HS-27A (cell line): ENCODE measurements around the gene FRS2.

Experiments used
- DNase-seq: peaks from one replicate; pipeline ENCODE4 v3.0.0-alpha.2; 2012; ENCODE audit warnings: low read depth, missing footprints

The FRS2 gene

DNA sequence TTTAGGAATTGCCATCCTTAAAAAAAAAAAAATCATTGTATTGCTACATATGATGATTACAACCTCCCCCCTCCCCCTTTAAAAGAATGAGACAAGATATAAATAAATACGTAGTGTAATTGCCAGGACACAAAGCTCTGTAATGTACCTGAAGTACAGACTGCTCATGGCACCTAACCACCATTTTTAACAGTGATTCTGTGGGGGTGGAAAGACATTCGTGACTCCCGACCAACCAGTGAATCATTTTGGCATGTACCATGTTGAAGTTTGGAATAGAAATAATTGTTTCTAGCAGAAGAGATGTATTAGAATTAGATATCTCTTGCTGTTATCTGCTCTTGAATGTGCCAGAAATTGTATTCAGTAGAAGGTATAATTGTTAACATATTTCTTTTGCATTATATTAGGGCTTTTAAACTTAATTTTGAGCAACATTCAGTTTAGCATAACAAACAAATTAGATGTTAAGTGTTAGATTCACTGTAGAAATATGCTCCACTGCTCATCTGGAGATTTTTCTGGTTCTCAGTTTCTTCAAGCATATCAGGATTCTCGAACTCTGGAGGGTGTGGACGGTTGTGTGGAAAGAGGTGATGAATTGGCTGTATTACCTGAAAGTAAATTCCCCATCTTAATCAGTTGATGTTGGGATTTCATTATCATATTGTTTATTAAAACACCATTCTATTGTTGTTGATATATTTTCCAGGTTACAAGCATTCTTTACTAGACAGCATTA is 31.1 kb downstream of the FRS2 start:
- no peak for DNase-seq

DNA sequence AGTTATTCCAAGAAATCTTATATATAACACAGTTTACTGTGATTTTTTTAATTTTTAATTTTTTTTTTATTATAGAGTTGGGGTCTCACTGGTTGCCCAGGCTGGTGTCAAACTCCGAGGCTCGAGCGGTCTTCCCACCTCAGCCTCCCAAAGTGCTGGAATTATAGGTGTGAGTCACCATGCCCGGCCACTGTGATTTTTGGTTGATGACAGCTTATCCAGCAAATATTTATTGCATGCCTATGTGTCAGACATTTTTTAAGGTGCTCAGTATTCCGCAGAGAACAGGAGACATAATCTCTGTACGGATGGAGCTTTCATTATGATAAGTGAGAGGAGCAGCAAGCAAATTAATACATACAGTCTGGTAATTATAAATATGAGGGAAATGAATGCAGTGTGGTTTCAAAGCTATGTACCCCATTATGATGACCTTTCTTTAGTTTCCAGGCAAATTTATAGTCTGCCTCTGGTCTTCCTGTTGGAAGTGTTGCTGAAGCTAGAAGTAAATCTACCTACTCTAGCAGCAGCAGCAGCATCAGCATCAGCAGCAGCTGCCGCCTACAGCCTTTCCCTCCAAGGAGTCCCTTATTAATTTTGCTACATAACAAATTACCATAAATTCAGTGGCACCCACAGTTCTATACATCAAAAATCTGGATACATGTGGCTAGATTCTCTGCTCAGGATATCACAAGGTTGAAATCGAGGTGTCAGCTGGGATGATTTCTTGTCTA is 32.3 kb downstream of the FRS2 start:
- no peak for DNase-seq

DNA sequence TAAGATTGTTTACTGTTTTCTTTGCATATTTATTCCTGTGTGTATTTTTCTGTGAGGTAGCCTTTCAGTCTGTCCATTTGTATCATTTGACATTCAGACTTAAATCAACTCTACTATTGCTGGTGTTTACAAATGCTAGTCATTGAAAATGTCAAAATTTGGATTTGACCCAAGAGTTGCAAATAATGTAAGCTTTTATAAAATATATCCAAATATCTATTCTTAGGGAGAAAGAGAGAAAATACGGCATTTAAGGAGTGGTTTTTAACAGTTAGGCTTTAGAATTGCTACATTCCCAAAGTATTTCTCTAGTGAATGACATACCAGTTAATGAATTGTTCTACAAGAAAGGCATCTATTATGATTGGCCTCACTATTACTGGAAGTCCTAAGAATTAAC is 37.9 kb downstream of the FRS2 start:
- no peak for DNase-seq

DNA sequence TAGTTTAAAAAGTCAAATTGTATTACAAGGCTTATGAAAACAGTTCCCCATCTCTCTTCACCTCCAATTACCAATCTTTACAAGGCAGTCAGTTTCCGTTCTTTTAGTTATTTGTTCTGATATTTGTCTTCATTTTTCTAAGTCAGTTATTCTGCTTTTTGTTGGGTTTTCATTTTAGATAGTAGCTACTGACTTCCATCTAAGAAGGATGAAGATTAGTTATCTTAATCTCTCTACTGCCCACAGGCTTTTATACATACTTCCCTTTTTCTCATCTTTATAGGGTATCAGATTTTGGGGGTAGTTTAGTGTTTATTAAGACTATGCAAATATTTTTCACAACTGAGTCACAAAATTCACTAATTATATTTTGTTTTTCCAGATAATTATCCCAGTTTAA is 38.4 kb downstream of the FRS2 start:
- no peak for DNase-seq

DNA sequence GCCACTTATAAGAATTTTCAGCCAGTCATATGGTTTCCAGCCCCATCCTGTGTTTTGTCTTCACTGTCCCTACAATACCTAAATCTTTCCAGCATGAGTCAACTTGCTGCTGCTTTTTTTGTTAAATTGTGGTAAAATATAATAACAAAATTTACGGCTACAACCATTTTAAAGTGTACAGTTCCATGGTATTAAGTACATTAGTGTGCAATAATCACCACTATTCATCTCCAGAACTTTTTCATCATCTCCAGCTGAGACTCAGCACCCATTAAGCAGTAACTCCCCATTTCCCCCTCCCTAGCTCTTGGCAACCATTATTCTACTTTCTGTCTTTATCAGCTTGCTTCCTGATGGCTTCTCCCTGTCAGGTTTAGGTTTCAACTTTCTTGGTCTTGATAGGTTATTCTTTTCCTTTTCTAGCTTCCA is 39.1 kb downstream of the FRS2 start:
- DNase-seq, result no peak

DNA sequence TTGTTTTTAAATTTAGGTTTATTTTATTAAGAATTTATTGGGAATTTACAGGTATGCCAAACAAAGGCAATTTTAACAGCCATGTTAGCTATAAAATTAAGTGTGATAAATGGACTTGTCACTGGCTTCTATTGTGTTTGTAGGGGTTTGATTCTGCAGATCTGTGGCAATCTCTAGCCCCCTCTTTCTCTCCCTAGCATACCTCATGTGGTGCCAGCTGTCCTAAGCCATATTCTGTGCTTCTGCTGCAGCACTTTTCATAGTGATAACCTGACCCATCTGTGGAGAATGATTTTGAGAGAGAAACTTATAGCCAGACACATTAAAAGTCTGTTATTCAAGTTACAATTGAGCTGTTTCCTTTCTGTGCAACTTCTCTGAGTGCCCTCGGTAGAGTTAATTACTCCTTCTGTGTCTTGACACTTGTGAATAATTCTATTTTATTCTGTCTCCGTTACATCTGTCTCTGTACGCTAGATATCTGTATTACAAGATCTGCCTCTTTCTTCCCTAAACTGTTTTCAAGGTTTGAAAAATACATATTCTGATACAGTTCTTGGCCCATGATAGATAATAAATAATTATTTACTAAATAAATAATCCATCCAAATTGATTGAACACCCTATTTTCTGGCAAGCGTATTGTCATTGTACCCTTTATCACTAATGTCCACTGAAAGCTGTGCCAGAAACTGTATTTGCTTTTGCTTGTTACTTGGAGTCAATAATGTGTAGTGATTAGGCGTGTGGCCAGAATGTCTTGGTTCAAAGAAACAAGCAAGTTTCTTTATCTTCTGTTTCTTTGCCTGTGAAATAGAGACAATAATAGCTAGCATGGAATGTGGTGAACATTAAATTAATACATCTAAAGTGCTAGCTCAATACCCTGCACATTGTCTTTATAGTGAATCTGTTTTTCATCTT is 40.0 kb downstream of the FRS2 start:
- no peak for DNase-seq

DNA sequence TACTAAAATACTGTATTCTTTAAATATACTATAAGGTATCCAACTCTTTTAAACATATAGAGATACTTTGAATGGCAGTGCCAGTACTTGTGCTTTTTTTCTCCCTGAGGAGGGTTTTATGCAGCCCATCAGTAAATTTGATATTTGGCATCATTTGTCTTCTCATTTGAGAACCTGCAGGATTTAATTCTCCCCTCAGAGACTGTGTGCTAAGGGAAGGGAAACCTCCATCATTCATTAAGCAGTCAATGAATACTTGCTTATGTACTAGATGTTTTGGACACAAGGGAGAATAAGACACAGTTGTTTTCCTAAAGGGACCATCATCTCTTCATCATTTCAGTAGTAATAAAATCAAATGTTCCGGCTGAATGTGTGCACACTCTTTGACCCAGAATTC is 40.8 kb downstream of the FRS2 start:
- DNase-seq, result no peak

DNA sequence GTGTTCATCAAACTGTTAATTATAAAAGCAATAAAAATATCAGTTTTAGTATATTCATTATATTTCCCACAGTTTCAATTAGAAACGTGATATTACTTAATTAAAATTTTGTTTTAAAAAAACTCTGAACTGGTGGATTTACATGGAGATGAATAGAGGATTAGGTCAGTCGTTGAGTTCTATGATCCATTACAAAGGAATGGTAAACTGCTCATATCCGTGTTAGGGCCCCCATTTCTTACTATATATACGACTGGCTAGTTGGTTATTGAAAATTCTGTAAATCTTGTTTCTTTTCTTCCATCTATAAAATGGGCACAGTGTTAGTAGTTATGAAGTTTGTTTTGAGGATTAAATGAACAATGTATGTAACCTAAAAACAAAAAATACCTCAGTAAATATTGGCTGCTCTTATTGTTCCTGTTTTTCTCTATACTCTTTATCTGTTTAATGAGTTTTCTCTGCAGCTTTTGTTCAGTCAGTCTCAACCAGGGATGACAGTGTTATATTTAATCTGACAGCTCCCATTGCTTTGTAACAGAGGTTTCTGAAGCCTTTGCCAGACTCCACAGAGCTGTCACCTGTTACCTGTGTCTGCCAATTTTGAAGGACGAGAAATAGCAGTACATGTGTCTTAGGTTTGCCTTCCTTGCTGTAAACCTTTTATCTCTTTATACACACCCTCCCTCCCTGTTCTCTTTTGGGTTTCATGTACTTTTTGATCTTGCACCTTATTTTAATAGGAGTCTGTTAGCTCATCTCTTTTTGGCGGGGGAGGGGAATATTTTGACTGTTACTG is 41.5 kb downstream of the FRS2 start:
- DNase-seq, result no peak

DNA sequence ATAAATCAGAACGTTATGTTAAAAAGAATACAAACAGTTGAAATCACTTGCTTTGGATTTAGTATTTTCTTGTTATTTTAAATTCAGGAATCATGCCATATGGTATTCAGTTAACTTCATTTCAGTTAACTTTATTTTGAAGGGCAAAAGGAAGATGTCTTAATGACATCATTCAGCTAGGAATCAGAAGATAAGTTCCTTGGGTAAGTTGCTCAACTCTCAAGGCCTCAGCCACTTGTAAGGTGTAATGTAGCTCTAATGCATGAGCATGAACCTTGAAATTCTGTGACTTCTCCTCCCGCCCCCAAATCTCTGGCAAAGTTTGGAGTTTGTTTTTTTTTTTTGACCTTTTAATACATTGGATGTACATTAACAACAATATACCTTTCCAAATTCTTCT is 42.6 kb downstream of the FRS2 start:
- DNase-seq, result no peak

DNA sequence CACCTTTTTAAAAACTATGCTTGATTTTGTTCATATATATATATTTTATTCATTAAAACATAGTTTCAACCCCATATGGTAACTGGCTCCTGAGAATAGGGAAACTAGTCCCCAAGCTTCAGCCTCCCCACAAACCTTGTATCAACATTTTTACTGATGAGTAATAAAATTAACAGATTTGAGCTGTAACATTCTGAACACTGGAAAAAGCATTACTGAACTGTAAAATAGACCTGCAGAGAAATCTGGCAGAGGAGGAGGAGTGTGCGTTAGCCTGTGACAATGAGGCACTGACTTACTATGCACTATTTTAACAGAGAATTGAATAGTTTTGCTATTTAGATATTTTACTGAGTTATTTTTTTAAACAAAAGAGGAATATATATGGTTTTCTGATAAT is 43.1 kb downstream of the FRS2 start:
- DNase-seq, result no peak

DNA sequence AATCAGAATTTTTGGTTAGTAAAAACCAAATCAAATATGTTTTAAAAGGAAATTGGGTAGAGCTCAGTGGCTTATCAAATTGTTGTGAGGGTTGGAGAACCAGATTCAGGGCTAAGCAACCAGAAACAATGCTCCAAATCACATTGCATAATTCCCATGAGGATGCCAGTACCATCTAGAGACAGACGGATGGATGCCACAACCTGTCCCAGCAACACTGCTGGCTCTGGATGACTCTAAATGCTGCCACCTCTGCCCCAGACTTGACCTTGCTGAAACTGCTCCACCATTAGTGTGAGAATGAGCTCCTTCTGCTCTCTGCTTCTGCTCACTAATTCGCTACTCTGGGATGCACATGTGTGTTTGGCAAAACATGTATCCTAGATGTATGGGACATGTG is 43.9 kb downstream of the FRS2 start:
- no peak for DNase-seq

DNA sequence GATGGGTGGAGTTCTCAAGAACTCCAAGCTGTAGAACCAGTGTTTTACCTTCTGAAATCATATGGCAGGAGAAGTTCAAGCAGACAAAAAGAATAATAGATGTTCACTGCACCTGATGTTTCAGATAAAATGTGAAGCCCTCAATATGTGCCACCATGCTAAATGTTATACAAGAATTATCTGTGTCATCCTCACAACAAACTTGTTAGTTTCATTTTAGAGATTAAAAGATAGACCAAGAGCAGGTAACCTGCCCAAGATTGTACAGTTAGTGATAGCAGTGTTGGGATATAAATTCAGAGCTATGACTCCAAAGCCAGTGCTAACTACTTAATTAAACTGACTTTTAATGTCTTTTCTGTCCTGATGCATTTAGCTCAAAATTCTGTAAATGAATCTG is 44.7 kb downstream of the FRS2 start:
- no peak for DNase-seq

DNA sequence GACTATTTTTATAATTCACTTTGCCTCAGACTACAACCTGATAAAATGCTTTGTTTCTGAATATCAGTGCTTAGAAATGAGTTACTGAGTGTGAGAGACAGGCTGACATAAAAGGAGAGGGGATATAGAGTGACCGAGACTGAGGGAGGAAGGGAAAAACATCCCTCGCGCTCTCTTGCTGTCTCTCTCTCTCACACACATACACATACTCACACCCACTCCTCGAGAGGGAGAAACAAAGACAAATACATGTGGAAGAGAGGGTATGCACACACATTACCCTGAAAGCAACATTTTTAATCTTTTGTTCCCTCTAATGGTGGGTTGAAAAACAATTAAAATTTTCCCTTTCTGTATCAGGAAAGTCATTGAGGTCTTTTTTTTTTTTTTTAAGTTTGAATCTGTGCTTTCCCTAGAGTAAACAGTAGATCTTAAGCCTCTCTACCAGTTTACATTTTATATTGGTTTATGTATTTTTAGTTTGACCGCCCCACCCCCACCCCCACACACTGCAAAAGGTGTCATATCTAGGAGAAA is 45.3 kb downstream of the FRS2 start:
- DNase-seq, result no peak

DNA sequence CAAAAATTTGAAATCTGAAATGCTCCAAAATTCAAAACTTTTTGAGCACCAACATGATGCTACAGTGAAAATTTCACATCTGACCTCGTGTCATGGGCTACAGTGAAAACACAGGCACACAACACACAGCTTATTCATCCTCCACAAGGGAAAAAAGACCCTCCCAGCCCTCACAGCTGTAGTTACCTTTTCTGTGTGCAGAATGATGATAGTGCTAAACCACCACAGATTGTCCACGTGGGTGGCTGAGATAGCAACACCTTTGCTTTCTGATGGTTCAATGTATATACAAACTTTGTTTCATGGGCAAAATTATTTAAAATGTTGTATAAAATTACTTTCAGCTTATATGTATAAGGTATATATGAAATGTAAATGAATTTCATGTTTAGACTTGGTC is 46.8 kb downstream of the FRS2 start:
- DNase-seq, result no peak

DNA sequence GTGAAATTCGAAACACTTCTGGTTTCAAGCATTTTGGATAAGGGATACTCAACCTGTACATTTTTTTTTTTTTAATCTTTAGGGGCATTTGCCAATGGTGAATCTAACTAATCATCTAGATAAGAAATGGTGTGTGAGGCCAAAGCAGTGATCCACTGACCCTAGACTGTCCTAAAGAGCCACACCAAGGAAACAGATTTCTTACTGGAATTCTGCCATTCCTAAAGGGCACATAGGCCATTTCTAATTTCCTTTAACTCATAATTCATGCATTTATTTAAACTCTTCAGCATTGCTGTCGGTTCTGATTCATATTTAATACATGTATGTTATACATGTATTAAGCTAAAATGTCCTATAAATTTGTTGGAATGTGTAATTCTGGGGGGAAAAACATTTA is 47.2 kb downstream of the FRS2 start:
- DNase-seq, result no peak

DNA sequence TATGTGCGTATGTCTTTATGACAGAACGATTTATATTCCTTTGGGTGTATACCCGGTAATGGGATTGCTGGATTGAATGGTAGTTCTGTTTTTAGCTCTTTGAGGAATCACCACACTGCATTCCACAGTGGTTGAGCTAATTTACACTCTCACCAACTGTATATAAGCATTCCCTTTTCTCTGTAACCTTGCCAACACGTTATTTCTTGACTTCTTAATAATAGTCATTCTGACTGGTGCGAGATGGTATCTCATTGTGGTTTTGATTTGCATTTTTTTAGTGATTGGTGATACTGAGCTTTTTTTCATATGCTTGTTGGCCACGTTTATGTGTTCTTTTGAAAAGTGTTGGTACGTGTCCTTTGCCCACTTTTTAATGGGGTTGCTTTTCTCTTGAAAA is 49.7 kb downstream of the FRS2 start:
- DNase-seq, result no peak

DNA sequence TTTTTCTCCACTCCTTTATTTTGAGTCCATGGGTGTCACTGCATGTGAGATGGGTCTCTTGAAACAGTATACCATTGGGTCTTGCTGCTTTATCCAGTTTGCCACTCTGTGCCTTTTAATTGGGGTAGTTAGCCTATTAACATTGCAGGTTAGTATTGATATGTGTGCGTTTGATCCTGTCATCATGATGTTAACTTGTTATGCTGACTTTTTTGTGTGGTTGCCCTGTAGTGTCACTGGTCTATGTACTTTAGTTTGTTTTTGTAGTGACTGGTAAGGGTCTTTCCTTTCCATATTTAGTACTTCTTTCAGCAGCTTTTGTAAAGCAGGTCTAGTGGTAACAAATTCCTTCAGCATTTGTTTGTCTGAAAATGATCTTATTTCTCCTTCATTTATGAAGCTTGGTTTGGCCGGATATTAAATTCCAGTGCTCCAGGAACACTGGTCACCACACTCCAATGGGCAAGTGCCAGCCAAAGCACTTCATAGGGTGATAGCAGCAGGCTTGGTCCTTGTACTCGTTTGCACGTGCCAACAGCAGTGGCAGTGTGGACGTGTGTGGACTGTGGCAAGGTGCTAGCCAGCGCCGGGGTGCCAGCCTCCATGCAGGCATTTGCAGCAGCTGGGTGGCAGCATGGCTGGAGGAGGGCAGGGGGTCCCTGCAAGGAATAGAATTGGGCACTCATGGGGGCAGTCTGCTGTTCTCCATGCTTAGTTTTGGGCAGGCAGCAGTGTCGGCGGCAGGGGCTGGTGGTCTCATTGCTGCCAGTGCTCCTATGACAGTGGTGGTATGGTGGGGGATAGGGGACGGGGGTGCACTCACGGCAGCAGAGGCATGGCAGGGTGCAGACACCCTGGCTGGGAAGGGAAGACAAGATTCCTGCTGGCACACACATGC is 53.5 kb downstream of the FRS2 start:
- no peak for DNase-seq

DNA sequence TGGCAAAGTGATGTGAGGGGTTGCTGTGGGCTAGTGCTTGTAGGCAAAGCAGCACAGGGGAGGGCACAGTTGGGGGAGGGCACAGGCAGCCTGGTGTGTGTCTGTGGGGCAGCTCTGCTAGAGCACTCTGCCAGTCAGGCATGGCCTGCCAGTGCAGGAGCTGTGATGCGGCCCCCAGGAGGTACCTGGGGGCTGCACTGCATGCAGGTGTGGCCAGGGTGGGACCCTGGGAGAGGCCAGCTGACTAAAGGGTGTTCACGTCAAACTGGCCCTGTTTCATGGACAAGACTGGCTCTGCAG is 54.1 kb downstream of the FRS2 start:
- DNase-seq, result no peak

DNA sequence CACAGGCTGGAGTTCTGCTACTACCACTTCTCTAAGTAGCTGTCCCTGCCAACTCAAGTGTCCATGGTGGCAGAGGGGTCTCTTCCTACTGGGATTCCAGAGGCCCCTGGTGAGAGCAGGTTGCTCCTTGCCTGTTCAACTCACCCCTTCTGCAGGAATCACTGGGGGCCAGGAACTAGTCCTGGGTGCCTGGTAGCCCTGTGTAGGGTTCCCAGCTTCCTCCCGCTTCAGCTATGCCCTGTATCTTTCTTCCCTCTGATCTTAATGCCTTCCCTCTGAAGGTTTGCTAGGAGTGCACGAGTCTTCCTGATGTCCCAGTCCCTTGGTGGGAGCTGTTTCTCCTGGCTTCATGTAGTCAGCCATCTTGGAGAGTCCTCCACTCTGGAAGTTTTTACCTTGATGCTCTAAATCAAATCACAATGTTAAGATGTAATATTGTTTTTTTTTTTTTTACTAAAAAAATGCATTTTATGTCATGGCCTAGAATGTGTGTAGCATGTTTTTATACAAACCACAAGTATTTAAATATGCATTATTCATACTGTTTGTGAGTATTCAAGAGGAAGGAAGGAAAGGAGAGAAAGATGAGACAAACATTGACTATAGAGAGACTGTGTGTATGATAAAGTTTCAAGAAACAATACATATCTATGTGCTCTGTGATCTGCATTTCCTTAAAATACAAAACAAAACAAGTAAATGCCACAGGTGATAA is 54.7 kb downstream of the FRS2 start:
- no peak for DNase-seq
